ENCODE data around the gene PTPN11. TPM values are rescaled to one million over a fixed set of nuclear protein-coding genes. Genes with fewer than 3 reads are reported as not detected.

PTPN11 gene
- total and polyA plus RNA-seq, 2 of the 8 experiments (the other 6 are each of a cell fraction or from before 2014, with no cell fraction given) = 28.3 to 133 TPM

GRCh38 chr12:112524269-112524668 is 105.5 kb downstream of the PTPN11 start:
- H3K4me1 ChIP-seq (replicated peaks in 1 of 4; ENCODE audit: control insufficient read depth in 3 of 4, insufficient read depth in 4 of 4, low read length in 3 of 4) = no peaks in the 10 kb centered on the region
- no peak overlapping the region for H3K4me3 ChIP-seq (ENCODE audit: extremely low read depth in 1 of 4, insufficient read depth in 2 of 4, low read depth in 3 of 4, low read length in 4 of 4)
- H3K27me3 ChIP-seq (replicated peaks in 1 of 4; ENCODE audit: control insufficient read depth in 3 of 4, extremely low read depth in 1 of 4, insufficient read depth in 3 of 4, low read length in 3 of 4) = no peaks in the 10 kb centered on the region; a peak in 1 of 7 replicates
- H3K23me2 ChIP-seq (ENCODE audit: low read depth, low read length) = no peaks in the 10 kb centered on the region
- FAIRE-seq (no peak), DNase-seq (ENCODE audit: low read depth in 1 of 2, low spot score in 2 of 2) (no peak)
- no peak overlapping the region for H3K9ac ChIP-seq (replicated peaks in 1 of 4; ENCODE audit: extremely low read depth in 1 of 4, low read depth in 3 of 4, low read length in 3 of 4)
- no peak overlapping the region for H2BK12ac ChIP-seq (ENCODE audit: low read depth, low read length)
- H2AK5ac ChIP-seq (ENCODE audit: low read depth, low read length) = no peak overlapping the region
- no peaks in the 10 kb centered on the region for H4K20me1 ChIP-seq (replicated peaks in 1 of 2; ENCODE audit: control insufficient read depth in 1 of 2, insufficient read depth in 2 of 2, low read length in 2 of 2)
- ChIA-PET CTCF (ENCODE audit: partially characterized antibody) (interaction anchor here (0.9 to 1.1 kb wide), 2 partner anchors 11 to 17 kb away, joined by 3 to 4 read pairs; no protein-coding TSS in a partner anchor), POLR2A (ENCODE audit: partially characterized antibody) (no interaction called here)
- no peak overlapping the region for H2BK120ac ChIP-seq (replicated peaks; ENCODE audit: low read depth, low read length)
- no peak overlapping the region for H3K27ac ChIP-seq (ENCODE audit: low read depth, low read length)
- no peak overlapping the region for H4K8ac ChIP-seq (ENCODE audit: extremely low read depth, insufficient read depth, low read length)
- H2BK15ac ChIP-seq (ENCODE audit: low read length) = no peak overlapping the region
- H4K91ac ChIP-seq (replicated peaks; ENCODE audit: insufficient read length, low read length) = no peak overlapping the region
- H3K4ac ChIP-seq (replicated peaks; ENCODE audit: insufficient read length, low read depth, low read length) = no peak overlapping the region
- no peak overlapping the region for H2BK5ac ChIP-seq (ENCODE audit: low read depth, low read length)
- no peaks in the 10 kb centered on the region for H3K79me2 ChIP-seq (ENCODE audit: control insufficient read depth in 1 of 2, insufficient read depth in 2 of 2, low read length in 2 of 2)
- no peak overlapping the region for H2BK20ac ChIP-seq (ENCODE audit: low read length)
- no peak overlapping the region for H3K4me2 ChIP-seq (ENCODE audit: insufficient read depth in 1 of 2, low read depth in 2 of 2, low read length in 2 of 2)
- no peak overlapping the region for H4K5ac ChIP-seq (ENCODE audit: insufficient read length, low read depth, low read length)
- H3K18ac ChIP-seq (ENCODE audit: extremely low read depth, low read length) = no peak overlapping the region
- H3K14ac ChIP-seq (ENCODE audit: insufficient read length) = no peak overlapping the region
- no peak for TF ChIP-seq RAD21 (IDR thresholded peaks at IDR 0.05 in 1 of 2, conservative IDR thresholded peaks at IDR 0.05 in 1 of 2; ENCODE audit: low read depth in 2 of 2, low read length in 2 of 2)
- TF ChIP-seq EZH2 (IDR thresholded peaks at IDR 0.05; ENCODE audit: low read depth, low read length, severe bottlenecking) = no peak
- no peak for TF ChIP-seq BCL11A (IDR thresholded peaks at IDR 0.05; ENCODE audit: low read depth in 2 of 2, low read length in 2 of 2)
- TF ChIP-seq USF2 (IDR thresholded peaks at IDR 0.05; ENCODE audit: low read length) = no peak
- no peak for TF ChIP-seq HDAC2 (IDR thresholded peaks at IDR 0.05; ENCODE audit: borderline replicate concordance in 1 of 2, low read depth in 2 of 2, low read length in 2 of 2)
- TF ChIP-seq ZNF274 (IDR thresholded peaks at IDR 0.05; ENCODE audit: borderline replicate concordance, extremely low read depth, low read length) = no peak
- no peak for TF ChIP-seq ATF2 (IDR thresholded peaks at IDR 0.05; ENCODE audit: low read length)
- no peak for TF ChIP-seq YY1 (IDR thresholded peaks at IDR 0.05; ENCODE audit: low read depth, low read length)
- TF ChIP-seq CREB1 (IDR thresholded peaks at IDR 0.05) = no peak
- H3K9me3 ChIP-seq (ENCODE audit: insufficient read depth in 2 of 2, low read depth in 1 of 2, low read length in 1 of 2) = peaks cover 0 to 2% of the 10 kb centered on the region in 2 experiments; a peak in 1 of 4 replicates
- WGBS, 2 experiments (ENCODE audit: extremely low coverage in 1 of 2, insufficient coverage in 1 of 2, insufficient read length in 1 of 2, insufficient replicate concordance in 2 of 2, low coverage in 1 of 2, low lambda C conversion rate in 2 of 2, missing lambda C conversion rate in 1 of 2) = 93% methylated on average over 4 of the region's 4 CpGs; no CpG with 5 or more reads in 1 of the 2 experiments
- H3K56ac ChIP-seq (replicated peaks; ENCODE audit: insufficient read length, low read depth, low read length) = no peak overlapping the region
- H3K79me1 ChIP-seq (ENCODE audit: low read depth, low read length) = no peaks in the 10 kb centered on the region
- no peak overlapping the region for H3K23ac ChIP-seq (ENCODE audit: insufficient read length)
- H3K36me3 ChIP-seq (ENCODE audit: control insufficient read depth in 2 of 4, insufficient read depth in 4 of 4, low read length in 3 of 4) = no peaks in the 10 kb centered on the region
- no peak overlapping the region for H2AFZ ChIP-seq (ENCODE audit: low read length)
